IMR-90 (cell line): ENCODE results near the gene SSH2. TPM values are rescaled to one million over a fixed set of nuclear protein-coding genes. Genes with fewer than 3 reads are reported as not detected.

Source experiments
- ATAC-seq: fragments of 200-7000 bp; cut with Tn5 transposase; 2 replicates; pipeline ENCODE4 v1.9.1; 2020; ENCODE audit warnings: low read depth, mild to moderate bottlenecking, moderate library complexity
- BruUV-seq: library from RNA; stranded (reverse); fragments of 400-500 nt; replicated peaks from 2 replicates; lab custom pipeline; 2021; lab: Mats Ljungman, UMichigan
- CTCF ChIA-PET: fragments of 300-600 bp; formaldehyde crosslinking; extraction: SDS; loops from one replicate; lab custom pipeline; 2021; ENCODE audit warnings: antibody characterized with exemption; lab: Yijun Ruan, JAX
- POLR2A ChIA-PET: fragments of 300-600 bp; sonication (Branson Sonifier 250); formaldehyde crosslinking; loops from one replicate; lab custom pipeline; 2022; ENCODE audit warnings: antibody characterized with exemption; ENCODE audit not compliant: unreplicated experiment; lab: Charles Lee
- DNase-seq: peaks from one replicate; pipeline ENCODE4 v3.0.0; 2013
- H2AFZ ChIP-seq: replicated peaks from 2 replicates; pipeline ENCODE3; 2013; ENCODE audit warnings: low read length, mild to moderate bottlenecking; ENCODE audit not compliant: poor library complexity
- H2AK5ac ChIP-seq: 2 replicates; pipeline ENCODE4 v1.6.1; 2013; ENCODE audit warnings: low read depth, low read length, inconsistent platforms
- H2AK9ac ChIP-seq: replicated peaks from 2 replicates; pipeline ENCODE3; 2013; ENCODE audit warnings: mild to moderate bottlenecking, low read depth, low read length, moderate library complexity; ENCODE audit not compliant: poor library complexity
- H2BK120ac ChIP-seq: 2 replicates; pipeline ENCODE4 v1.6.1; 2013; ENCODE audit warnings: low read depth, low read length, inconsistent platforms
- H2BK15ac ChIP-seq: 3 replicates; pipeline ENCODE4 v1.6.1; 2013; ENCODE audit warnings: low read depth, low read length, inconsistent platforms
- H2BK20ac ChIP-seq: 2 replicates; pipeline ENCODE4 v1.6.1; 2013; ENCODE audit warnings: low read depth, mild to moderate bottlenecking, inconsistent platforms, low read length, moderate library complexity
- H2BK5ac ChIP-seq: 2 replicates; pipeline ENCODE4 v1.6.1; 2013; ENCODE audit warnings: mild to moderate bottlenecking, low read depth, low read length, inconsistent platforms; ENCODE audit not compliant: poor library complexity, severe bottlenecking
- H3K14ac ChIP-seq: replicated peaks from 2 replicates; pipeline ENCODE4 v1.6.1; 2013; ENCODE audit warnings: low read depth, low read length, inconsistent platforms
- H3K18ac ChIP-seq: 2 replicates; pipeline ENCODE4 v1.6.1; 2013; ENCODE audit warnings: low read depth, low read length, control low read depth
- H3K23ac ChIP-seq: 2 replicates; pipeline ENCODE4 v1.6.1; 2013; ENCODE audit warnings: low read depth, low read length, inconsistent platforms
- H3K27ac ChIP-seq: 2 replicates; pipeline ENCODE4 v1.5.1; 2013; ENCODE audit warnings: mild to moderate bottlenecking, control low read depth, low read length; ENCODE audit not compliant: insufficient read depth
- H3K27me3 ChIP-seq: 2 replicates; pipeline ENCODE4 v1.6.1; 2013; ENCODE audit warnings: low read length; ENCODE audit not compliant: control insufficient read depth, insufficient read depth
- H3K36me3 ChIP-seq: 2 replicates; pipeline ENCODE4 v1.6.1; 2013; ENCODE audit warnings: low read length, mixed read lengths; ENCODE audit not compliant: control insufficient read depth, insufficient read depth
- H3K4ac ChIP-seq: 2 replicates; pipeline ENCODE4 v1.6.1; 2013; ENCODE audit warnings: low read depth, low read length, inconsistent platforms
- H3K4me1 ChIP-seq: 2 replicates; pipeline ENCODE4 v1.6.1; 2013; ENCODE audit warnings: low read length, mixed read lengths; ENCODE audit not compliant: control insufficient read depth, insufficient read depth
- H3K4me2 ChIP-seq: 2 replicates; pipeline ENCODE4 v1.6.1; 2013; ENCODE audit warnings: low read depth, mild to moderate bottlenecking, control low read depth, low read length, moderate library complexity
- H3K4me3 ChIP-seq: 2 replicates; pipeline ENCODE4 v1.5.1; 2013; ENCODE audit warnings: low read depth, mild to moderate bottlenecking, control low read depth, low read length, moderate library complexity; ENCODE audit not compliant: insufficient read depth
- H3K56ac ChIP-seq: 2 replicates; pipeline ENCODE4 v1.6.1; 2013; ENCODE audit warnings: low read length, inconsistent platforms; ENCODE audit not compliant: insufficient read depth; ENCODE audit errors: extremely low read depth
- H3K79me1 ChIP-seq, 2 experiments: 2 replicates each; pipeline ENCODE4 v1.6.1; 2013; ENCODE audit warnings: low read length in 2 of 2, inconsistent platforms in 1 of 2, low read depth in 1 of 2
- H3K9ac ChIP-seq: 2 replicates; pipeline ENCODE4 v1.6.1; 2013; ENCODE audit warnings: low read depth, low read length, control low read depth
- H3K9me1 ChIP-seq: 2 replicates; pipeline ENCODE4 v1.6.1; 2013; ENCODE audit warnings: low read length, inconsistent platforms; ENCODE audit not compliant: insufficient read depth
- H3K9me3 ChIP-seq: 2 replicates; pipeline ENCODE4 v1.6.1; 2013; ENCODE audit warnings: low read length; ENCODE audit not compliant: control insufficient read depth, insufficient read depth
- H4K20me1 ChIP-seq: 2 replicates; pipeline ENCODE4 v1.6.1; 2013; ENCODE audit warnings: low read length, inconsistent platforms; ENCODE audit not compliant: insufficient read depth
- H4K5ac ChIP-seq: 2 replicates; pipeline ENCODE4 v1.6.1; 2013; ENCODE audit warnings: mild to moderate bottlenecking, low read depth, low read length, control low read depth
- H4K8ac ChIP-seq, 2 experiments: 2 replicates each; pipeline ENCODE4 v1.6.1; 2013; ENCODE audit warnings: low read depth in 2 of 2, low read length in 2 of 2, control low read depth in 1 of 2, inconsistent platforms in 1 of 2
- H4K91ac ChIP-seq: 2 replicates; pipeline ENCODE4 v1.6.1; 2013; ENCODE audit warnings: low read depth, low read length, inconsistent platforms; ENCODE audit not compliant: insufficient read depth
- BHLHE40 ChIP-seq: fragments of 150-350 bp; IDR thresholded peaks from 2 replicates; pipeline ENCODE4 v1.6.1; 2016; ENCODE audit warnings: mild to moderate bottlenecking, low read depth, low read length
- CEBPB ChIP-seq: IDR thresholded peaks from 2 replicates; pipeline ENCODE4 v1.6.1; 2012; ENCODE audit warnings: low read depth, low read length, improper control_type of control experiment
- CTCF ChIP-seq: conservative IDR thresholded peaks from 2 replicates; pipeline ENCODE4 v1.5.1; 2012; ENCODE audit warnings: mild to moderate bottlenecking, low read depth, low read length, improper control_type of control experiment
- ELK1 ChIP-seq: fragments of 150-350 bp; IDR thresholded peaks from 2 replicates; pipeline ENCODE4 v1.6.1; 2016; ENCODE audit warnings: low read depth, mild to moderate bottlenecking, low read length, moderate library complexity, borderline replicate concordance
- MXI1 ChIP-seq: IDR thresholded peaks from 2 replicates; pipeline ENCODE4 v1.6.1; 2012; ENCODE audit warnings: low read depth, mild to moderate bottlenecking, low read length, moderate library complexity, borderline replicate concordance
- POLR2A ChIP-seq: IDR thresholded peaks from 2 replicates; pipeline ENCODE4 v1.6.1; 2012; ENCODE audit warnings: mild to moderate bottlenecking, low read depth, low read length
- RAD21 ChIP-seq: IDR thresholded peaks from 2 replicates; pipeline ENCODE4 v1.6.1; 2012; ENCODE audit warnings: low read length, improper control_type of control experiment
- RCOR1 ChIP-seq: IDR thresholded peaks from 2 replicates; pipeline ENCODE4 v1.6.1; 2012; ENCODE audit warnings: mild to moderate bottlenecking, low read length, improper control_type of control experiment; ENCODE audit not compliant: insufficient replicate concordance
- RFX5 ChIP-seq: IDR thresholded peaks from 2 replicates; pipeline ENCODE4 v1.8.0; 2012; ENCODE audit warnings: low read depth, mild to moderate bottlenecking, low read length, moderate library complexity
- USF2 ChIP-seq: fragments of 150-350 bp; IDR thresholded peaks from 2 replicates; pipeline ENCODE4 v1.6.1; 2017; ENCODE audit warnings: mild to moderate bottlenecking, antibody characterized with exemption, low read length, low read depth
- WGBS, 2 experiments: methylation state at CpG; one replicate each; pipeline versions ENCODE4 v1.1.5 to v1.1.7; 2013; ENCODE audit warnings: missing lambda C conversion rate in 2 of 2; ENCODE audit not compliant: insufficient read length in 1 of 2; ENCODE audit errors: extremely low coverage in 2 of 2; 5-methylcytosine and 5-hydroxymethylcytosine counted together
- dilution Hi-C: fragments of 300-500 bp; cut with HindIII; formaldehyde crosslinking; loops from one replicate; pipeline ENCODE4 v1.14.3; 2018; ENCODE audit warnings: low sequenced_read_pairs; ENCODE audit not compliant: unreplicated experiment
- in situ Hi-C: fragments of 300-500 bp; cut with MboI; formaldehyde crosslinking; loops from 3 replicates; pipeline ENCODE4 v1.14.3; 2019; ENCODE audit warnings: low sequenced_read_pairs, inconsistent platforms, mixed read lengths
- intact Hi-C: fragments of 100-400 bp; cut with micrococcal nuclease; formaldehyde crosslinking; loops from 2 replicates; pipeline ENCODE4 v1.10.0; 2022
- polyA plus RNA-seq, 3 experiments: library from polyadenylated mRNA; depleted of rRNA; stranded (reverse); fragments of >200 nt; gene quantifications; 2 replicates each; pipeline ENCODE4 v1.2.3, GENCODE V29; 2012; ENCODE audit warnings: low replicate concordance in 1 of 3
- total RNA-seq: library from RNA; depleted of rRNA; stranded (reverse); fragments of >200 nt; gene quantifications from 2 replicates; pipeline ENCODE4 v1.2.3, GENCODE V29; 2012

SSH2 gene
- total and polyA plus RNA-seq, 2 of the 4 experiments (the other 2 are of a cell fraction), result 9.3 TPM

- Histone ChIP-seq H3K9me3 (no peaks in the 10 kb centered on the region), H3K56ac (no peak overlapping the region), H3K4me3 (no peak overlapping the region), H3K9ac (no peak overlapping the region), H3K79me1 (peaks cover 3 to 18% of the 10 kb centered on the region in 2 experiments; a peak in 3 of 4 replicates), H4K5ac (no peak overlapping the region), H3K18ac (no peak overlapping the region), H3K14ac (no peak overlapping the region), H2BK5ac (no peak overlapping the region), H3K27ac (no peak overlapping the region), H2AK5ac (no peak overlapping the region), H4K8ac (no peak overlapping the region), H4K91ac (no peak overlapping the region), H3K36me3 (no peaks in the 10 kb centered on the region; the same call in 1 of the 2 replicates), H3K27me3 (no peaks in the 10 kb centered on the region), H2AFZ (no peak overlapping the region), H2AK9ac (no peak overlapping the region), H2BK120ac (no peak overlapping the region), H3K9me1 (no peaks in the 10 kb centered on the region), H2BK15ac (no peak overlapping the region), H3K4me1 (no peaks in the 10 kb centered on the region), H4K20me1 (no peaks in the 10 kb centered on the region), H3K4me2 (no peak overlapping the region), H3K23ac (no peak overlapping the region), H2BK20ac (no peak overlapping the region), H3K4ac (no peak overlapping the region)
- ATAC-seq (no peak), DNase-seq (no peak)
- TF ChIP-seq RFX5 (no peak), MXI1 (no peak), ELK1 (no peak), CTCF (no peak), BHLHE40 (no peak), RCOR1 (no peak), USF2 (no peak), CEBPB (no peak), RAD21 (no peak), POLR2A (no peak)
- WGBS, 2 experiments, result no CpG with 5 or more reads among the region's 2 CpGs
- ChIA-PET CTCF (no interaction called here), POLR2A (no interaction called here)
- no TSS peak for BruUV-seq
- intact Hi-C loops, result loop anchor here (5.0 kb wide), 1 partner anchor 33 kb away; no protein-coding TSS in a partner anchor
- in situ Hi-C loops, result no loop called here
- dilution Hi-C loops, result no loop called here
These were observed 210.6 kb downstream of the SSH2 start for GRCh38 chr17:29719469-29719868.
